Sigmoid colon (tissue), 4 donors: Measurements from ENCODE around the gene DDX39B.

ENCODE experiments used
- CTCF ChIP-seq, 4 experiments: fragments of 450-650 bp in 3 of 4; fragments of 200-600 bp in 1 of 4; IDR thresholded peaks; one replicate each; pipeline ENCODE4 v1.5.1; 2016 to 2019; ENCODE audit warnings: antibody characterized with exemption in 4 of 4, mild to moderate bottlenecking in 3 of 4, moderate library complexity in 2 of 4
- EP300 ChIP-seq, 4 donors: sonication (generic); formaldehyde crosslinking; IDR thresholded peaks; one replicate each; pipeline ENCODE4 v1.6.1; 2017; ENCODE audit warnings: antibody characterized with exemption in 4 of 4
- POLR2A ChIP-seq, 2 donors: fragments of 450-650 bp; IDR thresholded peaks; one replicate each; pipeline ENCODE4 v1.6.1; 2016; ENCODE audit warnings: antibody characterized with exemption in 2 of 2, mild to moderate bottlenecking in 2 of 2, moderate library complexity in 2 of 2

GRCh38 chr6:31544676-31545075 is 2.9 kb upstream of the DDX39B start:
- no peak for TF ChIP-seq POLR2A (IDR thresholded peaks at IDR 0.05)
- no peak for TF ChIP-seq CTCF (IDR thresholded peaks at IDR 0.05)
- no peak for TF ChIP-seq EP300 (IDR thresholded peaks at IDR 0.05)
